Stimulated activated naive CD4-positive, alpha-beta T cell (primary cell): ENCODE results near the gene TMEM185A.
"Not testable (repeated sequence)": the region's sequence is repeated elsewhere in the genome, so short reads cannot be mapped to it uniquely, and the experiment has no call there.

Experiments
- DNase-seq, 6 experiments: peaks; one replicate each; lab custom pipeline; 2025; lab: John Stamatoyannopoulos, UW

The TMEM185A gene

DNA sequence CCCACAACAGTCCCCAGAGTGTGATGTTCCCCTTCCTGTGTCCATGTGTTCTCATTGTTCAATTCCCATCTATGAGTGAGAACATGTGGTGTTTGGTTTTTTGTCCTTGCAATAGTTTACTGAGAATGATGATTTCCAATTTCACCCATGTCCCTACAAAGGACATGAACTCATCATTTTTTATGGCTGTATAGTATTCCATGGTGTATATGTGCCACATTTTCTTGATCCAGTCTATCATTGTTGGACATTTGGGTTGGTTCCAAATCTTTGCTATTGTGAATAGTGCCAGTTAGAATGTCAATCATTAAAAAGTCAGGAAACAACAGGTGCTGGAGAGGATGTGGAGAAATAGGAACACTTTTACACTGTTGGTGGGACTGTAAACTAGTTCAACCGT, 11.9 kb downstream of the TMEM185A start:
- DNase-seq = not testable (repeated sequence)

DNA sequence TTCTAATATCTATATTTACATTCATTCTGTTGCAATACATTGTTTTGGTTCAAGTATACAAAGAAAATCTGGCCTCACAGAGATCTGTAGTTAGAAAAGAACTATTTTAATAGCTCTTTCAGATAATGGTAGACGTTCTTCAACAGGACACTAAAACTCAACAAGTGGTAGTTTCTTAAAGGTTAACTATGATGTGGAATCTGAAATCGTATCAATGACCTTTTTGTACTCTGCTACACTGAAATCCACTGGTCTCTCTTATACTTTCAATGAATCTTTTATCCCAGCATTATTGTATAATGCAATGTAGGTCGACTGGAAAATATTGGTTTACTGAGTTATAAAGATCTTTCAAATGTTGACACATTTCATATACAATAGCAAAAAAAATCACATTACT, 12.7 kb downstream of the TMEM185A start:
- DNase-seq = no peak

DNA sequence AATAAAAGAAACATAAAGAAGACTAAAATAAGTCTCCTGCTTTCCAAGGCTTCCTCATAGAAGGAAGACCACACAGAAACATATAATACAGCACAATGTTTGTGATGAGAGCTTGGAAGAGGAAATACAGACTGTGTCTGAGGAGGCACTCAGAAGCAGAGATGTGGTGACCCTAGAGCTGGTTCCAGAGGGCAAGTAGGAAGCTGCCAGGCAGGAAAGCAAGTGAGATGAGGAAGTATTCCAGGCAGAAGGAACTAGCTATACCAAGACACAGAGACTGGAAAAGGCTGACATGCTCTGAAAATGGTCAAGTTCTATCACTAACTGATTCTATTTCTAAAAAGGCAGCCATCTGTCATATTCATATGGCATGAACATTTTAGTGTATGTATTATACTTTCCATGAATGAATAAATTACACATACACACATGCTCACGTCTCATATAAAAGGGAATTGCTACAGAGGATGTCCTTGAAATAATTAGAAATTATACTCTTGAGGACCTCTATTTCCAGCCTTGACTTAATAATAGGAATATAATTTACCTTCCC, 19.9 kb downstream of the TMEM185A start:
- DNase-seq = no peak

DNA sequence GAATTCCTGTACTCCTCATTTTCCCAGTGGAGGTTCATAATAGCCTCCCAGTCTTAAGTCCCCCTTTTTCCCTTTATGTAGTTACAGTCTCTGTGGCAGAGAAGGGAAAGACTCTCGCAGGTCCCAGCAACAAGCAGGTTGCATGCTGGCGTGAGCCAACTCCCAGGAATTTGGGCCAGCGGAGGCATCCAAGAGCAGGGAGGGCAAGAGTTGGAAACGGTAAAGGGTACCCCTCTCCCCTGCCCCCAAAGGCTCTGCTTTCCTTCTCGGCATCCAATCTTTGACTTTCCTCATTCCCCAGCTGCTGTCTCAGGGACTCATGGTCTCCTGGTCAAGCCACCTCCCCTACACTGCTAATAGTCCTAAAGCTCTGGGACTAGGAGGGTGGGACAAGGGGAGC, 21.1 kb downstream of the TMEM185A start:
- no peak for DNase-seq

DNA sequence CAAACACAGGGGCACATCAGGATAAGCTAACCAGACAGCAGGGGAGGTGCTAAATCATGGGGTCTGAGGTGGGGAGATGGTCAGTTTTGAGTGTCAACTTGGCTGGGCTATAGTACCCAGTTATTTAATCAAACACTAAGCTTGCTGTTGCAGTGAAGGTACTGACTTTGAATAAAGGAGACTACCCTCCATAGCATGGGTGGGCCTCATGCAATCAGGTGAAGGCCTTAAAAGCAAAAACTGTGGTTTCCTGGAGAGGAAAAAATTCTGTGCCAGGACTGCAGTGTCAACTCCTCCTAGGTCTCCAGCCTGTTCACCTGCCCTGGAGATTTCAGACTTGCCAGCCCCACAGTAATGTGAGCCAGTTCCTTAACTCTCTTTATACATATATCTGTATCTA, 23.9 kb downstream of the TMEM185A start:
- DNase-seq = no peak

DNA sequence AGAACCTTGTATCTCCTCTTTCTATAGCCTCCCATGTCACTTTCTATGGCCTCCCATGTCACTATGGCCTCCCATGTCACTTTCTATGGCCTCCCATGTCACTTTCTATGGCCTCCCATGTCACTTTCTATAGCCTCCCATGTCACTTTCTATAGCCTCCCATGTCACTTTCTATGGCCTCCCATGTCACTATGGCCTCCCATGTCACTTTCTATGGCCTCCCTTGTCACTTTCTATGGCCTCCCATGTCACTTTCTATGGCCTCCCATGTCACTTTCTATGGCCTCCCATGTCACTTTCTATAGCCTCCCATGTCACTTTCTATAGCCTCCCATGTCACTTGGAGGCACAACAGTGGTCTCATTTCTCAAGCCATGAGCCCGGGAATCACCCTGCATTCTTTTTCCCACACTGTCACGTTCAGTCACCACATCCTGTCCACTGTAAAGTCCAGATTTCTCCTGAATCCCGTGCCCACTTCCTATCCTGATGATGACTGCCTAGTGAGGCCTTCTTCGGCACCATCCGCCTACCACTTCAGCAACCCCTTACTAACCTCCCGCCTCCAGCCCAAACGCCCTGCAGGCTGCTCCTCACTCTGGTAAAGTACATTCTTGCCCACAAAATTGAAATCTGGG, 26.2 kb downstream of the TMEM185A start:
- DNase-seq = not testable (repeated sequence)

DNA sequence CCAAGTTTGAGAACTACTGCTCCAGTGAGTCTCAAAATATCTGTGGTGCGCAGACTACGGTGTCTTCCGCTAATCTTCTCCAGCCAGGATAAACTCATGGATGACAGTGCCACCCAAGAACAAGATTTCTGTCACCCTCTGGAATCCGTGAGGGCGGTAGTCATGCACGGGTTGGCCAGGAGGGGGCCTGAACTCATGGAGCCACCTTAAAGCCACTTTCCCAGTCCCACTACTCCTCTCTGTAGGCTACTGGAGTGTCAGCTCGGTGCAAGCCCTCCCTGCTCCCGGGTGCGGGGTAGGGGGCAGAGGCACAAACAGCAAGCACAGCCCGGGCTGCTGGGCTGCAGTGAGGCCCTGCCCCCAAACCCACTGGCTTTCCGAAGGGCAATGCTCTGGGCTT, 33.0 kb downstream of the TMEM185A start:
- DNase-seq = not testable (repeated sequence)

DNA sequence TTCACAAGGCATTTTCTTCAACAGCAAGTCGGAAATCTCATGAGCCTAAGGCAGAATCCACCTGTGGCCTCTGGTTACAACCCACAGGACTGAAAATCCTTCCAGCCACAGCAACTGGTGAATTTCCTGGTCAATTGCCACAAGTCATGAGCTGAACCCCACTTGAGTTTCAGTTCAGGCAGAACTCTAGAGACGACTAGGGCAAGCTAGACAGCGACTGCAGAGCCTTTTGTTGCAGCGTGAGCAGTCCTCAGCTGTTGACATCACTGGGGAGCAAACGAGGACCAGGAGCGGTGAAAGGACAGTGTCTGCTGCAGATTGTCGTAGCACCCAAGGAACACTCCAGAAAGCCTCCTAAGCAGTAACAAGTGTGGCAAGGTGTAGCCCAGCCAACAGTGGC, 35.6 kb downstream of the TMEM185A start:
- not testable (repeated sequence) for DNase-seq

DNA sequence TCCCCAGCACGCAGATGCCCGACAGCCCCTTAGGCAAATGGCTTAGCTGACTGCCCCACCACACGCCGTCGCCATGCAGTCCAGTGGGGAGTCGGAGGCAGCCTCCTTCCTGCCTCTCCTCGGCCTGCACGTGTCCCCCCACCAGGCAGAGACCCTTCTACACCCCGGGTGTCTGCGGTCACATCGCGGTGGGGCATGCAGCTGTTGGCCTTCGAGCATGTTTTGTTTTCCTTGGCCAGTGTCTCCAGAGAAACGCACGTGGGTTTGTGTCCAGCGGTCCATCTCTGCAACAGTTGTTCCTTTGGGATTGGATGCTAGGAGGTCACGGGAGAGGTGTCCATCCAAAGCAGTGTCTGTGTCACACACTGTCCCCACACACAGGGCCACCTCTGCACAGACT, 36.4 kb downstream of the TMEM185A start, which contains the start of gene HSFX2:
Gene HSFX2, minus strand, starts transcription at position 101 of the 400 bp plus-strand sequence. CDS start 614 bp downstream, outside the sequence.
- DNase-seq = not testable (repeated sequence)

DNA sequence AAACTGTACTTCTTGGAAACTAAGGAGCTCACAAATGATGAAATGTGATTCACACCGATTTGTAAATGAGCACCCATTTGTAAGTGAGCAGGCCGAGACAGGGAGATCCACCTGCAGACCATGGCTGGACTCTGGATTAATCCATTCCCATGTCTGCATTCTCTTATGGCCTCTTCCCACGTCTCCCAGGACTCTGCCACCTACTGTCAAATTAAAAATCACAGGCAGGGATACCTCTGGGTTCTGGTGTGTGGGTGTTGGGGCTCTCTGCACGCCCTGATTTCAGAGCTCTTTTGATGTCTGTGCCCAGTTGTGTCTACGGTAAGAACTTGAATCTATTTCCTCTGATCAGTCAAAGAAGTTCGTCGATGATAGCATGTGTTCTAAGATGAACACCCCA, 40.6 kb downstream of the TMEM185A start:
- not testable (repeated sequence) for DNase-seq

DNA sequence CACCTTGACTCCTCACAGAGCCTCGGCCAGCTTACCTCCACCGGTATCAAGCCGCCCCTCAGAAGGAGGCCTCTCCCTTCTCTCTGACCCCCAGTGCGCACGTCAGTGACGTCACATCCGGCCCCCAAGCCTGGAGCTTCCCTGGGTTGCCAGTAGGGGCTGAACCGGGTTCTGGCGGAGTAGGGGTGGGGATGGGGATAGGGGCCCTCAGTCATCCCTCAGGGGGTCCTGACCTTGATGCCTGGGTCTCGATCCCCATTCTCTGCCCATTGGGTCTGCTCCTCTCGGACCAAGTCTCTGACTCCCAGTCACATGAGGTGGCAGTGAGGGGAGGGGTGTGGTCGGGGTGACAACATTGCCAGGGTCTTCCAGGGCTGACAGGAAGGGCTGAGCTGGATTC, 44.2 kb downstream of the TMEM185A start, which contains the start of gene MAGEA9B:
Gene MAGEA9B, minus strand, starts transcription at position 101 of the 400 bp plus-strand sequence. CDS start 4,280 bp downstream, outside the sequence.
- not testable (repeated sequence) for DNase-seq

DNA sequence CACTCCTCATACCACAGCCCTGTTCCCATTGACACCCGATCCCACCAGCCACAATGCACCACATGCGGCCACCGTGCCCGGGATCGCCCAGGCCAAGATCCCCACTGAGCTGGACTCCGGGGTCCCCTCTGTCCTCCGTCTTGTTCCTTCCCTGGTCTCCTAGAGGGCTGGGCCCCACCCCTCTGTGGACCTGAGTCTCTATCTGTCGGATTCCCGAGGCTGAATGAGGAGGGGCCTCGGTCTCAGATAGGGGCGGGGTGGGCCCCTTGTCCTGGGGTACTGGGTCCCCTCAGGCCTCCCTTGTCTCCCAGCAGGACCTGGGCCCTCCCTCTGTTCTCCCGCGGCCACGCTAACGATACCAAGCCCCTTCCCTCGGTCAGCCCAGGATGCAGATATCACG, 46.0 kb downstream of the TMEM185A start:
- DNase-seq = not testable (repeated sequence)

DNA sequence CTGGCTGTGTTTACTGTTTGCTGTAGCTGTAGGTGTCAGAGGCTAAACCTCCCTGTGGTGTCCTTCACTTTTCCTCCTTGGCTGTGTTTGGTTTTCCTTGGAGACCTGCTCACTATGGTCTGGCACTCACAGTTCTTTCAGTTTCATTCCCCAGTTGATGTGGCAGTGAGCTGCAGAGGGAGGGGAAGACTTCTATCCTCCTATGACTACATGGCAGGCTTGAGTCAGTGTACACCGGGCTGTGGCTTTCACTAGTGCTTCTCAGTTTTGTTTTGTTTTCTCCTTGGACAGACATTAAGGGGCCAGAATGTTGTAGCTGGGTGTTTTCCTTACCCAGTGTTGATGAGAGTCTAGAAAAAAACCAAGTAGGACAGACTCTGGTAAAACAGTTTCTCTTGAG, 58.1 kb downstream of the TMEM185A start:
- not testable (repeated sequence) for DNase-seq

DNA sequence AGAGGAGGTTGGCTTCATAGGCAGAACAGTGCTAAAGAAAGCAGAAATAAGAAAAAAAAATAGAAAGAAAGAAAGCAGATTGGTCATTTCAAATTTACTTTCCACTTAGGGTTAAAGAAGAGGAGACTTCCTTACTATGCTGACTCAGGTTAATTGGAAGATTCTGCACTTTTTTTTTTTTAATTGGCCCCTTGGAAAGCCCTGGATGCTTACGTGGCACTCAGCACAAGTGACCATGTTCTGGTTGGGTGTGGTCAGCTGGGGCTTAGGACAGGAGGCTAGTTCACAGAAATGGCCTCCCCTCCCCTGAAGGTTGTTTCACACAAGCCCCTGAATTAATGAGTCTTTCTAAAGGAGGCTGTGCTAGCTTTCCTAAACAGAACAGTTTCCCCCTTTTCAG, 58.8 kb downstream of the TMEM185A start:
- no peak for DNase-seq

DNA sequence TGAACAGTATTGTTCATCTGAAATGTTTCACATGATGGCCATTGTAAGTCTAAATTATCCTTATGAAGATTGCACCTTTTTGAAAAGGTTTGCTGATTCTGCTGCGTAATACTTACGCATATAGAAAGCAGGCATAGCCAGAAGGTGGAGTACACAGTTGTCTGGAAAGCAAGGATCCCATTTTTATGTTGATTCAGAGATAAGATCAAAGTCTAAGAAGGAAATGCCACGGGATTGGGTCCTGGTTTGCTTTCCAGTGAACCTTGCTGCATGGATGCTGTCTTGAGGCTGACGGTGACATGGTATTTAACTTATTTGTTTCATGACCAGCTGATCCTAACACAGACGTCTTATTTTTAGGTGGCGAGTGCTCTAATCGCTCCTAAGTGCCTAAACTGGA, 59.8 kb downstream of the TMEM185A start:
- DNase-seq = no peak

DNA sequence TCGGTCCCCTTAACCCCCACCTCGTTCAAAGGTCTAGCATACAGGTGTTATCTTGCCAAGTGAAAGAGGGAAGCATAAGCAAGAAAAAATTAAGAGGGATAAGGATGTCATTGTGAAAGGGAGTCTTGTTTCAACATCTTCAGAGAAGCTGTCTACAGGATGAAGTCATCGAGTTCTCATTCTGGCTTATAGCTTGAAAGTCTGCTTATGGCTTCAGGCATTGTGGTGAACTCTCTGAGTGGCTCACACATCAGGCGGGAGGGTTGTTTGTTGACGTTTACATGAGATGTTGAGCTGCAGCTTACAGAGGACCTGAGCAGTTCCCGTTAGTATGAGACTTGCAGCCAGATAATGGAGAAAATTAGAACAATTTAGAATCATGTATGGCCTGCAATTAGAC, 60.9 kb downstream of the TMEM185A start:
- DNase-seq = no peak

DNA sequence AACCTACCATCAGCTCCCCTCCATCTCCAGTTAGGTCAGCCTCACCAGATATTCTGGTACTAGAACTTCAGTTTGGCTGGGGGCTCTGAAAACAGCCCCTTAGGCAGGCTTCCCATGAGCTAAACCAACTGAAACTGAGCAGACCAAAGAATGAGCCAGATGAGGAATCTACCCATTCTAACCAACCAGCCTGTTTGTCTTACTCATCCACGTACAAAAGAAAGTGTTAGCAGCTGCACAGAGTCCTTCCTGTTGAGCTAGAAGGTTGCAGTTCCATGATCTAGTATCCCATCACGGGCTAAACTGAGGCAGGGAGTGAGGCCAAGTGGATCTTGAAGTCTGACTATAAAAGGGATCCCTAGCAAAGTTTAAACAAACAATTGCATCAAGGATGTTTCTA, 61.8 kb downstream of the TMEM185A start:
- DNase-seq = no peak

DNA sequence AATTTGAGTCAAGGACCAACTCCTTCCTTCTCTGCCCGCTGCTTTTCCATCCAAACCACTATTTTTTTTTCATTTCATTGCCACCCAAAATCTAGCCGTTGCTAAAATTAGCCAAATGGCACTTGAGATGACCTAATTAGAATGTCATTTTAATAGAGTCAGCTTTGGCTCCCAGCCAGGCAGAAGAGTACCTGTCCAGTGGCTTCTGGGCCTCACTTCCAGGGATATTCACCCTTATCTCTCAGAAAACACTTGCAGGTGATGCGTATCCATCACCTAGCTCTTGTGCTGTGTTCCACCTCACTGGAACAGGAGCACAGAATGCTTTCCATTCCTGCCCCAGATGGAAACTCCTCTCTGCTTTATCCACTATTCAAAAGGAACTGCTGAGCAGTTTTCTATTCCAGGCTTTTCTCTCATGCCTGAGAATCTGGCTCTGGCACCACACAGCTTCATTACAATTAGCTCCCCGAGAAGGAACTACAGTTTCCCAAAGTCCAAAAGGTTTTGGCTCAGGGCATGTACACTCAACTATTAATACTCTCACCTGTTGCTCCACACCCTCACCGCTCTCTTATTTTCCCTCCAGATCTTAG, 62.8 kb downstream of the TMEM185A start:
- no peak for DNase-seq

DNA sequence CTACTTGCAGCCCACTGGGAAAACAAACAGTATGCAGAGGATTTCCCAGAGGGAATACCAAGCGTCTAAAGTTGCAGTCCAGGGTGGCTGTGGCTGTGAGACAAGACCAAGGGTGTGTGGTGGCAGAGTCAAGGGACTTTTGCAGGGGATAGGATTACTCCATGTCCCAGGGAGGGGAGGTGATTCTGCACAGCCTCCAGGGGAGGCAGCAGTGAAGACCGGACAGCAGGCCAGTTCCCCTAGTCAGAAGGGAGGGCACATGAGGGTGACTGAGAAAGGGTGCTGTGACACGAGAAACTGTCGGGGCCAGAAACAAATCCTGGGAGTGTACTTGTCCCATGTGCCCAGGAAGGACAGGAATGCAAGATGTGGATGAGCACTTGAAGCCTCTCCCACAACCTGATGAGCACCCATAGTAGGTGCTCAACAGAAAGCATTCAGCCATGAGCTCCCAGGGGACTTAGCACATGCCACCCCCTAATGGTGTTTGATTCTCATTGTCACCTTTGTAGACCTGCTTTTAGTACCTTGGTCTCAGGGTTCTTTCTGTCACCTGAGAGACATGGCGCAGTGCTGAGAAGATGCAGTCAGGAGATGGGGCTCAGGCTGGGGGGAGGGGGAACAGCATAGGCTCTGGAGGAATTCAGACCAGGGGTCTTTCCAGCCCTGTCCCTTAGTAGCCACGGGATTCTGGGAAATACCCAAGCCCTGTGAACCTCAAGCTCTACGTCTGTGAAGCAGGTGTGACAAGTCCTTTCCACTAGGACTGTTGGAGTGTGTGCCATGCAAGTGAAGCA, 63.8 kb downstream of the TMEM185A start:
- DNase-seq = no peak

DNA sequence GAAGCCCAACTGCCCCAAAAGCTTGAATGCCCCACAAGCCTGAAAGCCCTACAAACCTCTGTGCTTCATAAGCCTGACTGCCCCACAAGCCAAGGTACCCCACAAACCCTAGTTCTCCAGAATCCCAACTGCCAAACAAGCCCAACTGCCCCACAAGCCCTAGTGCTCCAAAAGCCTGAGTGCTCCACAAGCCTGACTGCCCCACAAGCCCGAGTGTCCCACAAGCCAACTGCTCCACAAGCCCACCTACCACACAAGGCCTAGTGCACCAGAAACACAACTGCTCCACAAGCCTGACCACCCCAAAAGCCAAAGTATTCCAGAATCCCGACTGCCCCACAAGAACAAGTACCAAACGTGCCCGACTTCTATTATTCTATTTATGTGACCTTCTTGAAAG, 68.2 kb downstream of the TMEM185A start:
- DNase-seq = no peak

DNA sequence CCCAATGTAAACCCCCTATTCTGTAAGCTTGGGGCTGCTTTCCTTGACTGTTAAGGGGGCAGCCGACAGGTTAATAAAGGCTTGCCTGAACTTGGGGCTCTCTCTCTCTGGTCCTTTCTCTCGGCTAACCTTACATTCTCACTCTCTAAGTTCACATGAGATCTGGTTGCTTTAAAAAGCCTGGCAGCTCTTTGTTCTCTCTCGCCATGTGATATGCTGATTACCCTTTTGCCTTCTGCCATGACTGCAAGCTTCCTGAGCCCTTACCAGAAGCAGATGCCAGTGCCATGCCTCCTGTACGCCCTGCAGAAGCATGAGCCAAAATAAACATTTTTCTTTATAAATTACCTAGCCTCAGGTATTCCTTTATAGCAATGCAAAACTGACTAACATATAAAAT, 76.3 kb downstream of the TMEM185A start:
- not testable (repeated sequence) for DNase-seq

DNA sequence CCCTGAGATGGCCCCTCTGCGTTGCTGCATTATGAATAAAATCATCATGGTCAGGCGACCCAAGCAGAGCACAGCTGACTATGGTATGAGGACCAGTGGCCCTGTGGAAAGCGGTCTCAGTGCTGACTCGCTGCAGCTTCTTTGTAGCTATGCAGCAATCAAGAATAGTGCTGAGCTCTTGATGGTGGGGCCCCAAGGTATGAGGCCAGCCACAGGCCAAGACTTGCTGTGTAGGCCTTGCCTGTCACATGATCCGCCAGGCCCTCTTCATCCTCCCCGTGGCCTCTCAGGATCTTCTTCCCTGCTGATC, 79.7 kb downstream of the TMEM185A start:
- not testable (repeated sequence) for DNase-seq
